ENCODE measurements around the gene DOCK4.

The DOCK4 gene

GRCh38 chr7:112036071-112036470 is 170.1 kb downstream of the DOCK4 start:
- no peak for DNase-seq

GRCh38 chr7:112031689-112032088 is 174.5 kb downstream of the DOCK4 start:
- no peak for DNase-seq

DNA sequence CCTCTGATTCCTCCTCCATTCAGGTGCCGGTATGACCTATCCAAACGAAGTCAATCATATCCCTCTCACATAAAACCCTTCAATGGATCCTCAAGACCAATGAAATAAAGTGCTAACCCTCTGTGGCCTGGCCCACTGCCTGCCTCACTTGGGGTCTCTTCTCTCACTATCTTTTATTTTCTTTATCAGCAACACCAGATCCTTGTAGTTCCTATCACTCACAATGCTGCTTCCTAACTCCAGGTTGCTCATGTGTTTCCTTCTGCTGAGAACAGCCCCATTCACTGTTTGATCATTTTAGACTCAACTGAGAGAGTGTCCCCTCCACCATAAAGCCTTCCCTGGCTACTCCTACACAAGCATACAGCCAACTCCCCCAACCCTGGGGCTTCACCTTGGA is 180.6 kb downstream of the DOCK4 start:
- no peak for DNase-seq

DNA sequence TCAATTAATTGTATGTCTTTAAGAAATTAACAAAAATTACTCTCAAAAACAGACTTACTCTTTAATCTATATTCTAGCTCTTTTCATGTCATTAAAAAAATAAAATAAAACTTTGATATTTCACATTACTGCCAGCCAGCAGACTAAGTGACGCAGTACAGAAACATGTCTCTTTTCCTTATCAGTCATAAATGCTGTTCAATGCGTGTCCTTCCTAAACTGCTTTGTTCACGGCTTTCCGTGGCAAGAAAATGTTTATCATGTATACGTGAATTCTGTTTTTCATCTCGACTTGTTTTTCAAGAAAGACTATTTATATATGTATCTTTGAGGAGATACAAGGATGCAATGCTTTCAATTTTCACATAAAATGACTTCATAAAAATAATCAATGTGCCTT is 182.4 kb downstream of the DOCK4 start:
- DNase-seq: no peak

DNA sequence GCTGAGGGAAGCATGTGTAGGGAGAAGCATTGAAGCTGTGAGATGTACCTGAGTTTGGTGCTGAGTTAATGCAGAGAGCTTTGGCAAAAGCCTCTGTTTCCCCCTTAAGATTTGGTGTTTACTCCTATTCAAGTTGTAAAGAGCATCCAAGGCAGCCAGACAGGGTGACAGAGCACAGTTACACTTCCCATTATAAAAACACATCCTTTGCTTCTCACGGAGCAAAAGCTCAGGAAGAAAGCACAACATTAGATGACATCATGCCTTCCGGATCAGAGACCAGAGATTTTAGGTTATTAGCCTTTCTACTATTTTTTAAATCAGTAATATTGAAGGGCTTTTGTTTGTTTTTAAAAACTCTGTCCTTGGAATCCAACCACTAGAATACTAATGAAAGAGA is 182.9 kb downstream of the DOCK4 start:
- DNase-seq: no peak

DNA sequence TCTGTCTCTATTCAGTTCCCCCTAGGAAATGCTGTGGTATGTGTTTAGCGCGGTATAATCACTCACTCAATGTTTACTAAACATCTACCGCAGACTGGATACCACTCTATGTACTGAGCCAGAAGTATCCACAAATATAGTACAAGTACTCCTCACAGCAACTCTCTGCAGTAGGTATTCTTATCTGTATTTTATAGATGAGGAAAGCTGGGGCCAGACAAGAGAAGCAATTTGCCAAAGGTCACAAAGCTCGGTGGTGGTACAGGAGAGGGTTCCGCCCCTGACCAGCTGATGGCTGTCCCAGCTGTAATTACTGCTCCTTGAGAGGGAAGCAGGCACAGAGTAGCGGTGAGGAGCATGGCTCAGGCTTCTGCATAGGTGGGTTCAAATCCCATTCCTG is 184.1 kb downstream of the DOCK4 start:
- no peak for DNase-seq

GRCh38 chr7:112021379-112022044 is 184.7 kb downstream of the DOCK4 start:
- DNase-seq: no peak

- DNase-seq: no peak
These were observed 185.4 kb downstream of the DOCK4 start for GRCh38 chr7:112020800-112021199.

DNA sequence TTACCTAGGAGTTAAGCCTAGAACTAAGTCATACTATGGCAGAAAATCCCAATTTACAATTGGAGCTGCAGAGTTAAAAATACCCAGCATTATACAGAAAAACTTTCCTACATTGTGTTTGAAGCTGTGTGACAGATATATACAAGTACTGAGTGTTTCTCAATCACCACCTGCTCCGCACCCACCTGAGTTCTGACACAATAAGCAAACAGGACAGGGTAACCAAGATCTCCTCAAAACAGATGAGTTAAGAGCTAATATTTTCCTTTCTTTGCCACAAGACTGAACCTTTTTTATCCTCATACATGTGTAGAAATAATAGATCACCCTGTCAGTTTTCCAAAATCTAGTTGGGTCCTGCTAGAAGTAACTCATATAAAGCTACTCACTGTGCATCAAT is 186.3 kb downstream of the DOCK4 start:
- DNase-seq: no peak

DNA sequence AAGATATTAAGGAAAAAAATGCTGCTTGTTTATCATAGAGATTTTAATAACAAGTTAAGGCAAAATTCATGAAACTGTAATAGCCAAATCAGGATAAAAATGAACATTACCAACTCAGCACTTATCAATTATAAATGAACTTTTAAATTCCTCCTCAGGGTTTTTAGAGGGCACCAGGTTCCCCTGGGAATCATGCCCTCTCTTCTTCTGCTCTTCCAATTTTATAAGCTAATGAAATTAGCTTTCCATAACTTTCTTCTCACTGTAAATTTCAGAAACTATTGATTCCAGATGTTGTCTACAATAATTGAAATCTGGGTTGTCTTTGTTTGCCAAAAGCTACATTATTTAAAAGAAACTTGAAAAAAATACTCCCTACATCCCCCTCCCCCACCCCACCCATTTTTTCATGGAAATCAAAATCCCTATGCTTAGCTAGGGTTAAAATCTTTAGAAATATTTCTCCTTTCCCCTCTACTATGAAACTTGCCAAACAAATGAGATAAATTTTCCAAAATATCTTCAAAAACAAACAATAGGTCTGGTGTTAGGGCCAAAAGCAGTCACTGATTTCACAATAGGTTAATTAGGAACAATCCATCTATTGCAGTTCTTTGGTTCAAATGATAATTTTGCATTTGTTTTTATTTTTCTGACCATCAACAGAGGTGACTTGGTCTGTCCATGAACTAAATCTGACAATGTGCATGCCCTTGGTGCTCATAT is 187.7 kb downstream of the DOCK4 start:
- no peak for DNase-seq

DNA sequence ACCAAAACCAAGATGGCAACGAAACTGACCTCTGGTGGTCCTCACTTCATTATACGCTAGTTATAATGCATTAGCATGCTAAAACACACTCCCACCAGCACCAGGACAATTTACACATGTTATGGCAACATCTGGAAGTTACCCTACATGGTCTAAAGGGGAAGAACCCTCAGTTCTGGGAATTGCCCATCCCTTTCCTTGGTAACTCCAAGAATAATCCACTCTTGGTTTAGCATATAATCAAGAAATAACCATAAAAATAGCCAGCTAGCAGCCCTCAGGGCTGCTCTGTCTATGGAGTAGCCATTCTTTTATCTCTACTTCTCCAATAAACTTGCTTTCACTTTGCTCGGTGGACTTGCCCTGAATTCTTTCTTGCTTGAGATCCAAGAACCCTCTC is 191.1 kb downstream of the DOCK4 start:
- no peak for DNase-seq

DNA sequence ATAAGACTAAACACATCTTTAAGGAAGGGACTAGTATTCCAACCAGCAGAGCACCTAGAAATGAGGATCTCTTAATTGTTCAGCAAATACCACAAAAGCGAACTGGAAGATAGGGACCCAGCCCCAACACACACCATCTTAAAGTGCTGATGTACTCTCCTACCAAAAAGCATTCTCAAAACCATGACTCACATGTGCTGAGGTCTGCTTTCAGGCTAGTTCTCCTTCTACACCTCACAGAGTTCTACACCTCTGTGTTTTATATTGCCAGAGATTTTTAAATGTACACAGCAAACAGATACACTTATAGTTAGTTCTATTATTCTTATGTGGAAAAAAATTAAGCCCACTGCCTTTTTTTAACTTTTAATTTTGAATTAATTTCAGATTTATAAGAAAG is 191.9 kb downstream of the DOCK4 start:
- DNase-seq: no peak

DNA sequence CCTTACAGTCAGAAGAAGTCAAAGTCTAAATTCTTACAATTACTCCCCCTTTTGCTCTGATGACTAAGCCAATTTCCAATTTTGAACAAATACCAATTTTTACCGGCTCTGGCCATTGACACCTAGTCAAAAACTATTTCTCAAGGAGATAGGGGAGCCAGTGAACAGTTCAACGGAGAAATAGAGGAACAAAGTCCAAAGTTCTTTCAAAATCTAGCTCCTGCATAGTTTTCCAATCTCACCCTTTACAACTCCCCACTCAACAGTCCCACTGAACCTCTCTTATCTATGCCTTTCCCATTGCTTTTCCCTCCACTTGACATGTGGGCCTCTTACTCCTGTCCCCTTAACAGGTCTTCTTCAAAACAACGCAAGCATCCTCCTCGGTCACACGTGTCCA is 192.9 kb downstream of the DOCK4 start:
- no peak for DNase-seq

DNA sequence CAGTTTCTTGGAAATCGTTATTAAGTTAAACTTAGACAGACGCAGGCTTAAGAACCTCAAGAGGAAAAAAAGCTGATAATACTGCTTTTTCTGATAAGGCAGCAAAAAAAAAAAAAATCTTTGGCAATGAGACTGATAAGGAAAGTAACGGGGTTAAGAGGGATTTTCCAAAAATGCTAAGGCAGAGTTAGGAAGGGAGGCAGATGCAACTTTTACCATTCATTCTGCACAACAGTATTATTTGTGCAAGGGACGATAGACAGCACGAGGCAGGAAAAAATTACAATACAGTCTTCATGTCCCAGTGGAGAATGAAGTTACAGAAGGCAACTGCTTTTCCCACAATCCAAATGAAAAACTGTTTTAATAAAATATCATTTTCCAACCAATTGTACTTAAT is 194.0 kb downstream of the DOCK4 start:
- no peak for DNase-seq

DNA sequence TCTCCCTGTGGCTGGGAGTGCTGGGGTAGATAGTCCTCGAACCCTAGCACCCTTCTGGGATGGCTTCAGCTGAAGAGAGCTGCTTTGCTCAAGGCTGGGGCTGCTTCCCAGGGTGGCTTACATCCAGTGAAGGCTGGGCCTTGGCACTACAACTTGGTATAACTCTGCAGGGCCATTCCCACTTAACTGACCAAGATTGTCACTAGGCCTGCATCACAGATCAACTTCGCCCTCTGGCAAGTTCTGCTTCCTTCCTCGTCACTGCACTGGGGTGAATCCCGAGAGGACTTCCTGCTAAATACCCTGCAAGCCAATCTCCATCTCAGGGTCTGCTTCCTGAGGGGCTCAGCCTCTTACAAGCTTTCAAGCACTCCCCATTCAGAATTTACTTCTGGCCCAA is 195.2 kb downstream of the DOCK4 start:
- DNase-seq: no peak

- no peak for DNase-seq
These were observed 196.1 kb downstream of the DOCK4 start for GRCh38 chr7:112010109-112010508.

DNA sequence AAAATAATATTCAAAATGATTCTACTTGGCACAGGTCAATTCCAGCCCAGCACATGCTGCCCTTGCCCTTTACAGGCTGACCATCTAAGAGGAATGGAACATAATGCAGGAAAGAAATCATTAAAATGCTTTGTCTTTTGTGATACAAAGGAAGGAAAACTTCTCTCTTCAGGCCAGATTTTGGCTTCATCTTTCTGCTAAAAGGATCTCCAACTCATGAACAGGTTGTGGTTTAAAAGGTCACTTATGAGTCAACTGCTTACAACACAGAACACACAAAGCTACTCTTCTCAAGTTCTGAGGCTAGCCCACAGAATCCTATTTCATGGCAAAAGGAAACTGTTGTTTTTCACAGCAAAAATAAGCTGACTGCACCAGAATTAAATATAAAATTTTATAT is 197.1 kb downstream of the DOCK4 start:
- DNase-seq: no peak

- DNase-seq: no peak
These were observed 199.0 kb downstream of the DOCK4 start for GRCh38 chr7:112007185-112007584.

- no peak for DNase-seq
These were observed 200.1 kb downstream of the DOCK4 start for GRCh38 chr7:112006071-112006470.

DNA sequence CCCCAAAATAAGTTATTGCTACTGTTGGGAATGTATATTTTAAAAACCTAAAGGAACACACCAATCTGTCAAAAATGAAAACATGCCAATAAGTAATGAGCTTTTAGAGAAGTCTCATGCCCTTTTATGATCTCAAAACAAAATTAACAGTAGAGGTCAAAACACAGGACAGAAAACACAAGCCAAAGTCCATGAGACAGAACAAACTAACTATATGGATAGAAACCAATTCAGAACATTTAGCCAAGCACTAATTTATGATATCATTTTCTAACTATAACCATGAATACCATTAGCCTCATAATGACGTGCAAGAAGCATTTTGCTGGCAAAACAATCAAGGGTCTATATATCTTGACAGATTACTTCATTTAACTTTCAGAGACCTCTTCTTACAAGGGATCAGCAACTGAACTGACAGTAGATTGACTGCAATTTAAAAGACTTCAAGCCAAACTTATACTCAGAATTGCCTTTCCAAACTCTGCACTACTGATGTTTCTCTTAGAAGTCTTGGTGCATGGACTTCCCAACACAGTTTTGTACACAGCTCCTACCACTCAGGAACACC is 200.9 kb downstream of the DOCK4 start:
- DNase-seq: no peak

DNA sequence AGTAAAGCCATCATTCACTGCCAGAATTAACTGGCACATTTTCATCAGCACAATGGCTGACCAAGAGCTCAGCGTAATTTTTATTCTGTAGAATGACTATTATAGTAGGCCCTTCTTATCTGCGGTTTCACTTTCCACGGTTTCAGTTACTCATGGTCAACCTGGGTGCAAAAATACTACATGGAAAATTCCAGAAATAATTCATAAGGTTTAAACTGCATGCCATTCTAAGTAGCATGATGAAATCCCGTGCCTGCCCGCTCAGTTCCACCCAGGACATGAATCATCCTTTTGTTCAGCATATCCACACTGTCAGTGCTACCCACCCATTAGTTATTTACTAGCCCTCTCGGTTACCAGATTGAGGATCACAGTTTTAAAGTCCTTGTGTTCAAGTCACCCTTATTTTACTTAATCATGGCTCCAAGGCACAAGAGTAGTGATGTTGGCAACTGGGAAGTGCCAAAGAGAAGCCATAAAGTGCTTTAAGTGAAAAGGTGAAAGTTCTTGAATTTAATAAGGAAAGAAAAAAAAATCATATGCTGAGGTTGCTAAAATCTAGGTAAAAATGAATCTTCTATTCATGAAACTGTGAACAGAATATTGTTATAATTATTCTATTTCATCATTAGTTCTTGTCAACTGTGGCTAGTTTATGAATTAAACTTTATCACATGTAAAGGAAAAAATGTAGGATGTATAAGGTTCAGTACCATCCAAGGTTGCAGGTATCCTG is 204.9 kb downstream of the DOCK4 start:
- DNase-seq: no peak

GRCh38 chr7:111998326-111998725 is 207.9 kb downstream of the DOCK4 start:
- DNase-seq: no peak

DNA sequence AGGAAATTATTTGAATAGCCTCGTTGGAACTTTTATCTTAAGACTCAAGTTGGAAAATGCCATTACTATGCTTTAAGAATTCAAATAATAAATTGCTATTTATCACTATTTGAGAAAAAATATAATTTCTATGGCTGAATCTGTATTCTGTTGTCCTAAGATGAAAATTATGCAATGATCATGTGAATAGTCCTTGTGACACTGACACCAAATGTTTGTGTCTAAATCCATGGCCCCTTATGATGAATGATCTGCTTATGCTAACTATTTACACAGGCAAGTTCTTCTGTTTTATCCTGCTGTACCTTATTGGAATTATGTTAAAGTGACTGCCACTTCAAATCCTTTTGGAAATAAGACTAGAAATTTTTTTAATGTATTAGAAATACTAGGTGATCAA is 208.7 kb downstream of the DOCK4 start:
- DNase-seq: no peak

GRCh38 chr7:111992601-111993000 is 213.6 kb downstream of the DOCK4 start:
- no peak for DNase-seq

Measured in activated T-cell treated with anti-CD3 and anti-CD28 coated beads, Interleukin-2, amount 50 U/mL, for 1 hour (primary cell).